Epithelial cell of prostate (primary cell): Measurements from ENCODE around the gene TBCCD1.
"Not testable (repeated sequence)": the region's sequence is repeated elsewhere in the genome, so short reads cannot be mapped to it uniquely, and the experiment has no call there.

ENCODE experiments used
- DNase-seq: peaks from one replicate; pipeline ENCODE4 v3.0.0-alpha.2; 2011; ENCODE audit warnings: low read depth, low spot score
- H3K27ac ChIP-seq: fragments of 450-650 bp; 2 replicates; pipeline ENCODE4 v1.5.1; 2017; ENCODE audit warnings: mild to moderate bottlenecking

TBCCD1 gene

DNA sequence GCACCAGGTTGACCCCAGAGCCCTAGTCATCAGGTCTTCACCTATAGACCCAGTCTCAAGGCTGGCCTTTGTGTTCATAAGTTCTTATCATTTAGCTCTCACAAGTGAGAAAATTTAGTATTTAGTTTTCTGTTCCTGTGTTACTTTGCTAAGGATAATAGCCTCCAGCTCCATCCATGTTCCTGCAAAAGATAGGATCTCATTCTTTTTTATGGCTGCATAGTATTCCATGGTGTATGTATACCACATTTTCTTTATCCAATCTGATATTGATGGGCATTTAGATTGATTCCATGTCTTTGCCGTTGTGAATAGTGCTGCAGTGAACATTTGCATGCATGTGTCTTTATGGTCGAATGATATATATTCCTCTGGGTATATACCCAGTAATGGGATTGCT is 69.1 kb downstream of the TBCCD1 start:
- not testable (repeated sequence) for DNase-seq, H3K27ac ChIP-seq

GRCh38 chr3:186497608-186498007 is 69.5 kb downstream of the TBCCD1 start:
- no peak overlapping the region for H3K27ac ChIP-seq
- DNase-seq, result no peak

DNA sequence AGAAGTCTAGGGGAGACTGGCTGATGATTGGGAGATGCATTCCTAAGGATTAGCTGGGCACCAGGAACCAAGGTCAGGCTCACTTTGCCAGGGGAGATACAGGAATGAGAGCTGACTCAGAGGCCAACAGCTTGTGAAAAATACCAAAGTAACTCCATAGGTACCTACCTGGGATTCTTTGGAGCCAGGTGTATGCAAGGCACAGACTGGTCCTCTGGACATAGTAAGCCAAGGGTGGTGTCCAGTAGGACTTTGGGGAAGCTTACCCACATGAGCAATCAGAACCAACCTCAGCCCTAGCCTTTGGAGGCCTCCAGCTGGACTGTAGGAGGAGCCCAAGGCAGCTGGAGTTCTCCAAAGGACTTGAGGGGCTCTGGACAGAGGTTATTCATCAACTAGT is 70.5 kb downstream of the TBCCD1 start:
- no peak for DNase-seq
- no peak overlapping the region for H3K27ac ChIP-seq
